Muscle layer of colon (tissue), 2 donors: Measurements from ENCODE around the gene AGPAT2.
A peak's percentile ranks its signal among the peaks of the same experiment; 100 is the strongest.

Experiments
- H3K27ac ChIP-seq: one replicate; pipeline ENCODE4 v1.7.0; 2013; ENCODE audit warnings: low read depth, mild to moderate bottlenecking, low read length, moderate library complexity
- H3K27me3 ChIP-seq, 2 donors: one replicate each; pipeline ENCODE4 v1.7.0; 2013; ENCODE audit warnings: low read length in 2 of 2, mild to moderate bottlenecking in 2 of 2; ENCODE audit not compliant: insufficient read depth in 2 of 2, control insufficient read depth in 1 of 2
- H3K36me3 ChIP-seq: one replicate; pipeline ENCODE4 v1.7.0; 2013; ENCODE audit warnings: mild to moderate bottlenecking, low read length; ENCODE audit not compliant: insufficient read depth
- H3K4me1 ChIP-seq: one replicate; pipeline ENCODE4 v1.7.0; 2013; ENCODE audit warnings: mild to moderate bottlenecking, low read length; ENCODE audit not compliant: insufficient read depth
- H3K4me3 ChIP-seq, 2 donors: one replicate each; pipeline ENCODE4 v1.7.0; 2013; ENCODE audit warnings: low read length in 2 of 2, low read depth in 1 of 2, mild to moderate bottlenecking in 1 of 2, moderate library complexity in 1 of 2
- H3K9ac ChIP-seq: one replicate; pipeline ENCODE4 v1.7.0; 2013; ENCODE audit warnings: low read length
- H3K9me3 ChIP-seq: one replicate; pipeline ENCODE4 v1.7.0; 2013; ENCODE audit warnings: mild to moderate bottlenecking, low read length
- donor health status: abdominal sarcoma.
- donor health status: Adenocarcinoma of cecum.

AGPAT2 gene

GRCh38 chr9:136686794-136687711 is at the start of gene AGPAT2:
AGPAT2 (minus strand) TSS chr9:136687457; CDS start chr9:136687357, 100 bp downstream.
- H3K4me1 ChIP-seq: peaks cover 36% of the 10 kb centered on the region
- H3K9me3 ChIP-seq: no peaks in the 10 kb centered on the region
- no peaks in the 10 kb centered on the region for H3K36me3 ChIP-seq
- peak within 1 kb of the TSS; percentile 49 for H3K9ac ChIP-seq
- H3K4me3 ChIP-seq: peak within 1 kb of the TSS; percentile 67 to 90
- peak within 1 kb of the TSS; percentile 73 for H3K27ac ChIP-seq
- H3K27me3 ChIP-seq: no peaks in the 10 kb centered on the region

GRCh38 chr9:136735812-136736480 is 48.7 kb upstream of the AGPAT2 start:
- H3K4me1 ChIP-seq: no peaks in the 10 kb centered on the region

GRCh38 chr9:136734837-136735496 is 47.7 kb upstream of the AGPAT2 start:
- Histone ChIP-seq H3K4me3 (no peak overlapping the region), H3K27ac (no peak overlapping the region), H3K9me3 (no peaks in the 10 kb centered on the region), H3K4me1 (no peaks in the 10 kb centered on the region), H3K27me3 (no peaks in the 10 kb centered on the region), H3K9ac (no peak overlapping the region), H3K36me3 (no peaks in the 10 kb centered on the region)

More at GRCh38 chr9:136735812-136736480, 48.7 kb upstream of the AGPAT2 start:
- Histone ChIP-seq H3K36me3 (no peaks in the 10 kb centered on the region), H3K9ac (no peak overlapping the region), H3K27me3 (peaks cover 0 to 8% of the 10 kb centered on the region in 2 donors), H3K4me3 (no peak overlapping the region), H3K9me3 (no peaks in the 10 kb centered on the region), H3K27ac (no peak overlapping the region)

GRCh38 chr9:136733611-136734010 is 46.4 kb upstream of the AGPAT2 start:
- Histone ChIP-seq H3K27me3 (no peaks in the 10 kb centered on the region), H3K4me3 (no peak overlapping the region), H3K9ac (no peak overlapping the region), H3K4me1 (peaks cover 10% of the 10 kb centered on the region), H3K27ac (no peak overlapping the region), H3K9me3 (no peaks in the 10 kb centered on the region), H3K36me3 (no peaks in the 10 kb centered on the region)

GRCh38 chr9:136732444-136733178 is 45.4 kb upstream of the AGPAT2 start:
- Histone ChIP-seq H3K4me1 (peaks cover 10% of the 10 kb centered on the region), H3K36me3 (no peaks in the 10 kb centered on the region), H3K9ac (no peak overlapping the region), H3K27me3 (no peaks in the 10 kb centered on the region), H3K4me3 (no peak overlapping the region), H3K27ac (no peak overlapping the region), H3K9me3 (no peaks in the 10 kb centered on the region)

GRCh38 chr9:136729926-136730325 is 42.7 kb upstream of the AGPAT2 start:
- Histone ChIP-seq H3K27ac (no peak overlapping the region), H3K27me3 (no peaks in the 10 kb centered on the region), H3K9me3 (no peaks in the 10 kb centered on the region), H3K4me1 (peaks cover 27% of the 10 kb centered on the region), H3K9ac (no peak overlapping the region), H3K36me3 (peaks cover 17% of the 10 kb centered on the region), H3K4me3 (no peak overlapping the region)

- H3K36me3 ChIP-seq: peaks cover 23% of the 10 kb centered on the region
- H3K4me1 ChIP-seq: peaks cover 27% of the 10 kb centered on the region
- H3K27ac ChIP-seq: peak overlapping the region; percentile 3
- peak overlapping the region; percentile 44 to 97 for H3K4me3 ChIP-seq
- no peak overlapping the region for H3K9ac ChIP-seq
- H3K27me3 ChIP-seq: no peaks in the 10 kb centered on the region
- no peaks in the 10 kb centered on the region for H3K9me3 ChIP-seq
These were observed 41.9 kb upstream of the AGPAT2 start for GRCh38 chr9:136729144-136729543.

GRCh38 chr9:136728548-136729123 is 41.4 kb upstream of the AGPAT2 start:
- H3K9ac ChIP-seq: peak overlapping the region; percentile 5
- peak overlapping the region; percentile 62 for H3K27ac ChIP-seq

GRCh38 chr9:136728080-136728547 is 40.9 kb upstream of the AGPAT2 start:
- H3K27me3 ChIP-seq: no peaks in the 10 kb centered on the region
- H3K9me3 ChIP-seq: no peaks in the 10 kb centered on the region
- peak overlapping the region; percentile 62 for H3K27ac ChIP-seq
- peaks cover 33% of the 10 kb centered on the region for H3K36me3 ChIP-seq
- peak overlapping the region; percentile 55 for H3K9ac ChIP-seq
- H3K4me3 ChIP-seq: peak overlapping the region; percentile 44 to 97
- H3K4me1 ChIP-seq: peaks cover 27% of the 10 kb centered on the region

More at GRCh38 chr9:136728548-136729123, 41.4 kb upstream of the AGPAT2 start:
- Histone ChIP-seq H3K4me3 (peak overlapping the region; percentile 44 to 97), H3K9me3 (no peaks in the 10 kb centered on the region), H3K4me1 (peaks cover 27% of the 10 kb centered on the region), H3K27me3 (no peaks in the 10 kb centered on the region), H3K36me3 (peaks cover 28% of the 10 kb centered on the region)

- H3K9ac ChIP-seq: peak overlapping the region; percentile 55
- no peak overlapping the region for H3K27ac ChIP-seq
- H3K9me3 ChIP-seq: no peaks in the 10 kb centered on the region
- H3K27me3 ChIP-seq: no peaks in the 10 kb centered on the region
- H3K36me3 ChIP-seq: peaks cover 39% of the 10 kb centered on the region
- peak overlapping the region in 1 of 2 donors; percentile 97 for H3K4me3 ChIP-seq
- H3K4me1 ChIP-seq: peaks cover 27% of the 10 kb centered on the region
These were observed 39.5 kb upstream of the AGPAT2 start for GRCh38 chr9:136726631-136727191.
